ENCODE measurements around the gene SLC22A14.

Gene SLC22A14

GRCh38 chr3:38332201-38332600 lies 50.1 kb downstream of the SLC22A14 start:
- FAIRE-seq: no peak
- no peak for DNase-seq (ENCODE audit: insufficient read length, low spot score)

GRCh38 chr3:38334142-38335055 lies 52.3 kb downstream of the SLC22A14 start:
- no peak for TF ChIP-seq CTCF (IDR thresholded peaks at IDR 0.05; ENCODE audit: insufficient read depth, missing control alignments)
- DNase-seq (ENCODE audit: insufficient read length, low spot score) (no peak), FAIRE-seq (no peak)

More at GRCh38 chr3:38332201-38332600, 50.1 kb downstream of the SLC22A14 start:
- TF ChIP-seq CTCF (IDR thresholded peaks at IDR 0.05; ENCODE audit: insufficient read depth, missing control alignments): no peak

- no peak for FAIRE-seq
- no peak for DNase-seq (ENCODE audit: insufficient read length, low spot score)
- no peak for TF ChIP-seq CTCF (IDR thresholded peaks at IDR 0.05; ENCODE audit: insufficient read depth, missing control alignments)
Measured at GRCh38 chr3:38335263-38335662, 53.2 kb downstream of the SLC22A14 start.

- no peak for DNase-seq (ENCODE audit: insufficient read length, low spot score)
Measured at GRCh38 chr3:38337703-38338102, 55.6 kb downstream of the SLC22A14 start.

GRCh38 chr3:38343797-38344594 lies 61.9 kb downstream of the SLC22A14 start:
- TF ChIP-seq CTCF (IDR thresholded peaks at IDR 0.05; ENCODE audit: insufficient read depth, missing control alignments): peak; percentile 32
- FAIRE-seq: no peak
- DNase-seq (ENCODE audit: insufficient read length, low spot score): no peak

More at GRCh38 chr3:38337703-38338102, 55.6 kb downstream of the SLC22A14 start:
- no peak for TF ChIP-seq CTCF (IDR thresholded peaks at IDR 0.05; ENCODE audit: insufficient read depth, missing control alignments)
- FAIRE-seq: no peak

- no peak for TF ChIP-seq CTCF (IDR thresholded peaks at IDR 0.05; ENCODE audit: insufficient read depth, missing control alignments)
- DNase-seq (ENCODE audit: insufficient read length, low spot score) (no peak), FAIRE-seq (no peak)
Measured at GRCh38 chr3:38345879-38346586, 63.9 kb downstream of the SLC22A14 start.
